Heart right ventricle (tissue), 16 donors: ENCODE results near the gene RXFP1. TPM values are rescaled to one million over a fixed set of nuclear protein-coding genes. Genes with fewer than 3 reads are reported as not detected.

ENCODE experiments used
- ATAC-seq, 8 donors: fragments of 200-7000 bp; cut with Tn5 transposase; one replicate each; pipeline ENCODE4 v1.9.1; 2020; ENCODE audit warnings: mild to moderate bottlenecking in 8 of 8, moderate library complexity in 8 of 8, moderate number of reproducible peaks in 1 of 8
- DNase-seq, 2 donors: peaks; one replicate each; pipeline ENCODE4 v3.0.0-alpha.2; 2020
- H3K27ac ChIP-seq, 10 donors: fragments of 200-600 bp; sonication (generic) in 2 of 10; one replicate each; pipeline versions ENCODE4 v1.5.0 to v1.8.0; 2020 to 2022; ENCODE audit warnings: mild to moderate bottlenecking in 3 of 10
- H3K27me3 ChIP-seq, 7 donors: fragments of 200-600 bp; one replicate each; pipeline ENCODE4 v1.8.0; 2021 to 2022; ENCODE audit warnings: mild to moderate bottlenecking in 2 of 7
- H3K36me3 ChIP-seq, 9 donors: fragments of 200-600 bp; sonication (generic) in 1 of 9; one replicate each; pipeline versions ENCODE4 v1.5.0 to v1.8.0; 2020 to 2022; ENCODE audit warnings: mild to moderate bottlenecking in 2 of 9
- H3K4me1 ChIP-seq, 9 donors: fragments of 200-600 bp; sonication (generic) in 1 of 9; one replicate each; pipeline versions ENCODE4 v1.5.0 to v1.8.0; 2020 to 2022; ENCODE audit warnings: mild to moderate bottlenecking in 4 of 9
- H3K4me3 ChIP-seq, 10 donors: fragments of 200-600 bp; sonication (generic) in 2 of 10; one replicate each; pipeline versions ENCODE4 v1.5.0 to v1.8.0; 2020 to 2022; ENCODE audit warnings: mild to moderate bottlenecking in 7 of 10, moderate library complexity in 2 of 10
- H3K9me3 ChIP-seq, 11 donors: fragments of 200-600 bp in 10 of 11; sonication (generic) in 2 of 11; one replicate each; pipeline versions ENCODE4 v1.5.0 to v1.8.0; 2013 to 2022; ENCODE audit warnings: mild to moderate bottlenecking in 2 of 11, control low read depth in 1 of 11, moderate library complexity in 1 of 11
- WGBS, 2 donors: extraction: QIAGEN DNeasy Blood & Tissue Kit; methylation state at CpG; one replicate each; pipeline ENCODE4 v1.1.7; 2013; ENCODE audit warnings: inconsistent platforms in 1 of 2; 5-methylcytosine and 5-hydroxymethylcytosine counted together
- intact Hi-C, 10 donors: fragments of 100-400 bp; cut with DNase I; formaldehyde crosslinking; loops; one replicate each; pipeline versions ENCODE4 v1.11.1 to v1.14.2; 2022
- polyA plus RNA-seq, 2 donors: library from polyadenylated mRNA; stranded (reverse); fragments of 200-250 nt; gene quantifications; one replicate each; pipeline ENCODE4 v1.2.3, GENCODE V29; 2013
- total RNA-seq, 10 donors: library from RNA; stranded (reverse); fragmentation: NEBNext Ultra II Directional in 3 of 10; extraction: Animal tissue kit (Norgen Biotek cat#: 25700) in 3 of 10; gene quantifications; one replicate each; pipeline versions ENCODE4 v1.2.1 to v1.2.4, GENCODE V29; 2021 to 2023
- TF ChIP-seq, protein P1 (sequence below), 9 donors: fragments of 200-600 bp; sonication (generic) in 2 of 9; IDR thresholded peaks; one replicate each; pipeline versions ENCODE4 v1.5.0 to v1.8.0; 2021 to 2022; ENCODE audit warnings: antibody characterized with exemption in 9 of 9, mild to moderate bottlenecking in 5 of 9, moderate library complexity in 1 of 9
- donor health status: Arrhythmogenic right ventricular cardiomyopathy.
- donor health status: ischemic (EF 13 %, LVEDD 7.1; RV severe dilation, severe dysfunction).
- donor health status: healthy with polysubstance abuse.
- donor health status: DM: no; HTN: yes; CAD: no.
- donor health status: DM: no; HTN: no; CAD: no.
- donor health status: ischemic (EF 25% LVEDD 6.9; RV normal size, moderate dysfunction).
- donor health status: ischemic (EF 25% LVEDD 5.7; RV mildly dilated, moderate dysfunction).
- donor health status: healthy.
- donor health status: DM: yes; HTN: yes; CAD: no.
- donor health status: Ischemic cardiomyopathy.
- donor health status: ischemic (EF 35%, LVEDD 5.7; RV mildly dilated, moderate dysfunction).
- donor health status: nonischemic (EF 11% LVEDD 7.7; RV severe dilation, severe dysfunction).
- donor health status: DM: yes; HTN: yes; CAD: no.
- donor health status: PGD.
- donor health status: ischemic (EF 29% LVEDD 5.4; RV normal size, mild dysfunction).
- donor health status: nonischemic (EF 23%, LVEDD 6.1; RV moderate dilation, normal function).

RXFP1 gene
- total and polyA plus RNA-seq, 12 donors = 0.07 to 0.16 TPM; not detected in 10

DNA sequence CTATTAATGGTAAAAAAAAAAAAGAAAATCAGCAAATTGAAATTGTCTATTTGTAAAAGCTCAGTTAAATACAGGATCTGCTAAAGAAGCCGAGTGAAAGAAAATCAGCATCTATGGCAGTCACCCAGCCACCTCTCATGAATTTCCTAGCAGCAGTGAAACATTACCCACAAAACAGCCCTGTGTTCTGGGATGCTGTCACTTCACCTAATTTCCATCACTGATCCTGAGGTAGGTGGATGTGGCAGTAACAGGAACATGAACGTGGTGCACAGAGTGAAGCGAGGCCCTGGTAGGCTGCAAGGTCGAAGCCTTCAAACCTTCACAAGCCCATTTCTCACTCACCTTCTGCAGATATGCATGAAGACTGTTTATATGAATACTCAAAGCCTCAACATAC is 65.2 kb downstream of the RXFP1 start:
- no peak for ATAC-seq
- no peaks in the 10 kb centered on the region for H3K27me3 ChIP-seq
- intact Hi-C loops = no loop called here
- H3K27ac ChIP-seq = no peak overlapping the region
- no peak for DNase-seq
- H3K36me3 ChIP-seq = no peaks in the 10 kb centered on the region
- H3K9me3 ChIP-seq = no peaks in the 10 kb centered on the region
- no peak overlapping the region for H3K4me3 ChIP-seq
- H3K4me1 ChIP-seq = no peaks in the 10 kb centered on the region
- TF ChIP-seq, protein P1, sequence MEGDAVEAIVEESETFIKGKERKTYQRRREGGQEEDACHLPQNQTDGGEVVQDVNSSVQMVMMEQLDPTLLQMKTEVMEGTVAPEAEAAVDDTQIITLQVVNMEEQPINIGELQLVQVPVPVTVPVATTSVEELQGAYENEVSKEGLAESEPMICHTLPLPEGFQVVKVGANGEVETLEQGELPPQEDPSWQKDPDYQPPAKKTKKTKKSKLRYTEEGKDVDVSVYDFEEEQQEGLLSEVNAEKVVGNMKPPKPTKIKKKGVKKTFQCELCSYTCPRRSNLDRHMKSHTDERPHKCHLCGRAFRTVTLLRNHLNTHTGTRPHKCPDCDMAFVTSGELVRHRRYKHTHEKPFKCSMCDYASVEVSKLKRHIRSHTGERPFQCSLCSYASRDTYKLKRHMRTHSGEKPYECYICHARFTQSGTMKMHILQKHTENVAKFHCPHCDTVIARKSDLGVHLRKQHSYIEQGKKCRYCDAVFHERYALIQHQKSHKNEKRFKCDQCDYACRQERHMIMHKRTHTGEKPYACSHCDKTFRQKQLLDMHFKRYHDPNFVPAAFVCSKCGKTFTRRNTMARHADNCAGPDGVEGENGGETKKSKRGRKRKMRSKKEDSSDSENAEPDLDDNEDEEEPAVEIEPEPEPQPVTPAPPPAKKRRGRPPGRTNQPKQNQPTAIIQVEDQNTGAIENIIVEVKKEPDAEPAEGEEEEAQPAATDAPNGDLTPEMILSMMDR (IDR thresholded peaks at IDR 0.05) = no peak
- 90 to 92% methylated on average over 4 of the region's 4 CpGs for WGBS, 2 donors

DNA sequence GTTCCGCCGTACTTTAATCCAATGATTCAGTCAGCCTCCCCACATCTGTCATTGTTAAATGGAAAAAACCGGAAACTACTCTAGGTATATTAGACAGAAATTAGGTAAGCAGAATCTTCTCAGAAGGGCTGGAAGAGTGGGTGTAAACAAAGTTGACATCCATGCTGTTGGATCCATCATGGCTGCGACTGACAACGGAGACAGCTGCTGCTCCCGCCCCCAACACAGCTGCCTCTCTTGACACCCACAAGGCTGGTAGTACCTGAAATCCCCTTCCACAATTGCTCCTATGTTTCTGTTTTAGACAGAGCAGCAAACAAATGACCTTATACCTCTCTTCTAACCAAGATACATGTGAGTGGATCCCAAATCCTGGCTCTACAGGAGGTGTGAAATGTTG is 66.6 kb downstream of the RXFP1 start:
- Histone ChIP-seq H3K27me3 (no peaks in the 10 kb centered on the region), H3K4me1 (no peaks in the 10 kb centered on the region), H3K9me3 (no peaks in the 10 kb centered on the region), H3K4me3 (no peak overlapping the region), H3K36me3 (no peaks in the 10 kb centered on the region), H3K27ac (no peak overlapping the region)
- DNase-seq = no peak
- no peak for ATAC-seq
- intact Hi-C loops = no loop called here
- TF ChIP-seq, protein P1 (IDR thresholded peaks at IDR 0.05) = no peak
- 92 to 93% methylated on average over 6 of the region's 6 CpGs for WGBS, 2 donors

DNA sequence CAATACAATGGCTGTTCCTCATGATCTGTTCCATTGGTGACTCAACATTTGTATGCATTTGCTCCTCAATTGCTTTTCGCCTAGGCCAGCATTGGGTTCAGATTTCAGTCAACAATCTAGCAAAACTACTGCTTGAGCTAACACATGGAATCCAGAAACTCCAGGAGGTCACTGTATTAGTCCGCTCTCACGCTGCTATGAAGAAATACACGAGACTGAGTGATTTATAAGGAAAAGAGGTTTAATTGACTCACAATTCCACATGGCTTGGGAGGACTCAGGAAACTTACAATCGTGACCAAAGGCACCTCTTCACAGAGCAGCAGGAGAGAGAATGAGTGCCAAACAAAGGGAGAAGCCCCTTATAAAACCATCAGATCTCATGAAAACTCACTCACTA is 67.1 kb downstream of the RXFP1 start:
- no peak for ATAC-seq
- intact Hi-C loops = no loop called here
- Histone ChIP-seq H3K9me3 (no peaks in the 10 kb centered on the region), H3K27ac (no peak overlapping the region), H3K36me3 (no peaks in the 10 kb centered on the region), H3K4me3 (no peak overlapping the region), H3K27me3 (no peaks in the 10 kb centered on the region), H3K4me1 (no peaks in the 10 kb centered on the region)
- DNase-seq = no peak
- 87 to 92% methylated on average over 5 of the region's 5 CpGs for WGBS, 2 donors
- TF ChIP-seq, protein P1 (IDR thresholded peaks at IDR 0.05) = no peak

DNA sequence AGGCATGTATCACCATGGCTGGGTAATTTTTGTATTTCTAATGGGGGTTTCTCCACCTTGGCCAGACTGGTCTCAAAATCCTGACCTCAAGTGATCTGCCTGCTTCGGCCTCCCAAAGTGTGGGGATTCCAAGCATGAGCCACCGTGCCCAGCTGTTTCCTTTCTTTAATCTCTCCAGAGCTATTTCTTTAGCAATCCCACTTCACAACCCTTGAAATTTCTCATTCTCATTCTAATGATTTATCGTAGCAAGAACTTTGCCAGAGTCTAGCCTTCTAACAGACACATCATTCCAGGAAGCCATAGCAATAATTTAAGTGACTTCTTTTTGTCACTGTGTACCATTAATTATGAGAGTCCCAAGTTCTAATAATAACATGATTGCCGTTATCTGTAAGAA is 68.6 kb downstream of the RXFP1 start:
- intact Hi-C loops = loop anchor here in 1 of 10 donors (5.0 kb wide), 1 partner anchor 1812 kb away; no protein-coding TSS in a partner anchor
- no peaks in the 10 kb centered on the region for H3K27me3 ChIP-seq
- no peak overlapping the region for H3K4me3 ChIP-seq
- H3K4me1 ChIP-seq = no peaks in the 10 kb centered on the region
- no peaks in the 10 kb centered on the region for H3K36me3 ChIP-seq
- WGBS, 2 donors = 57 to 67% methylated on average over 4 of the region's 4 CpGs
- H3K27ac ChIP-seq = no peak overlapping the region
- ATAC-seq (no peak), DNase-seq (no peak)
- H3K9me3 ChIP-seq = no peaks in the 10 kb centered on the region
- TF ChIP-seq, protein P1 (IDR thresholded peaks at IDR 0.05) = no peak
